Right cardiac atrium (tissue), 5 donors: ENCODE measurements around the gene MGRN1. TPM values are rescaled to one million over a fixed set of nuclear protein-coding genes. Genes with fewer than 3 reads are reported as not detected.
"Not testable (repeated sequence)": the region's sequence is repeated elsewhere in the genome, so short reads cannot be mapped to it uniquely, and the experiment has no call there.

Experiments used
- ATAC-seq, 2 donors: fragments of 200-7000 bp; cut with Tn5 transposase; one replicate each; pipeline versions ENCODE4 v1.8.0 to v1.9.1; 2020; ENCODE audit warnings: moderate library complexity in 2 of 2, mild to moderate bottlenecking in 1 of 2
- DNase-seq, 3 donors: peaks; one replicate each; pipeline ENCODE4 v3.0.0-alpha.2; 2020
- H3K27ac ChIP-seq: one replicate; pipeline ENCODE4 v1.5.1; 2013; ENCODE audit warnings: mild to moderate bottlenecking, low read length, control low read depth, moderate library complexity
- H3K27me3 ChIP-seq: one replicate; pipeline ENCODE4 v1.6.1; 2013; ENCODE audit not compliant: control insufficient read depth, insufficient read depth
- H3K4me1 ChIP-seq: one replicate; pipeline ENCODE4 v1.6.1; 2013; ENCODE audit warnings: low read length; ENCODE audit not compliant: control insufficient read depth, insufficient read depth
- H3K4me3 ChIP-seq: one replicate; pipeline ENCODE4 v1.5.1; 2013; ENCODE audit warnings: low read length, control low read depth
- H3K9me3 ChIP-seq: one replicate; pipeline ENCODE4 v1.6.1; 2013; ENCODE audit warnings: low read length; ENCODE audit not compliant: control insufficient read depth
- WGBS: extraction: QIAGEN DNeasy Blood & Tissue Kit; methylation state at CpG from one replicate; pipeline ENCODE4 v1.1.7; 2013; 5-methylcytosine and 5-hydroxymethylcytosine counted together
- intact Hi-C, 4 donors: fragments of 100-400 bp; cut with DNase I; formaldehyde crosslinking; loops; one replicate each; pipeline versions ENCODE4 v1.11.0 to v1.14.0; 2022 to 2023
- polyA plus RNA-seq: library from polyadenylated mRNA; stranded (reverse); fragments of 200-250 nt; gene quantifications from one replicate; pipeline ENCODE4 v1.2.3, GENCODE V29; 2013
- total RNA-seq, 4 donors: library from RNA; stranded (reverse); fragmentation: NEBNext Ultra II Directional; extraction: Animal tissue kit (Norgen Biotek cat#: 25700); gene quantifications; one replicate each; pipeline ENCODE4 v1.2.1, GENCODE V29; 2021
- donor health status: healthy with polysubstance abuse.
- donor health status: DM: no; HTN: yes; CAD: no.
- donor health status: DM: no; HTN: no; CAD: no.
- donor health status: DM: no; HTN: yes; CAD: no; lungs with severe emphysema.
- donor health status: DM: yes; HTN: yes; CAD: no.

The MGRN1 gene
- total and polyA plus RNA-seq, 5 donors: 22.0 to 49.9 (median 39.9) TPM

DNA sequence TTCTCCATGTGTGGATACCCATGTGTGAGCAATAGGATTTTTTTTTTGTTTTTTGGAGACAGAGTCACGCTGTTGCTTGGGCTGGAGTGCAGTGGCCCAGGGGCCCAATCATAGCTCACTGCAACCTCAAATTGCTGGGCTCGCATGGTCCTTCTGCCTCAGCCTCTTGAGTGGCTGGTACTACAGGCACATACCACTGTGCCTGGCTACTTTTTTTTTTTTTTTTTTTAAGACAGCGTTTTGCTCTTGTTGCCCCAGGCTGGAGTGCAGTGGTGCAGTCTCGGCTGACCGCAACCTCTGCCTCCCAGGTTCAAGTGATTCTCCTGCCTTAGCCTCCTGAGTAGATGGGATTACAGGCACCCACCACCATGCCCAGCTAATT is 16.7 kb downstream of the MGRN1 start:
- Histone ChIP-seq H3K4me1 (no peaks in the 10 kb centered on the region), H3K27ac (no peak overlapping the region), H3K27me3 (no peaks in the 10 kb centered on the region), H3K4me3 (no peak overlapping the region), H3K9me3 (no peaks in the 10 kb centered on the region)
- intact Hi-C loops: no loop called here
- ATAC-seq (no peak), DNase-seq (no peak)
- 89% methylated on average over 5 of the region's 5 CpGs for WGBS

DNA sequence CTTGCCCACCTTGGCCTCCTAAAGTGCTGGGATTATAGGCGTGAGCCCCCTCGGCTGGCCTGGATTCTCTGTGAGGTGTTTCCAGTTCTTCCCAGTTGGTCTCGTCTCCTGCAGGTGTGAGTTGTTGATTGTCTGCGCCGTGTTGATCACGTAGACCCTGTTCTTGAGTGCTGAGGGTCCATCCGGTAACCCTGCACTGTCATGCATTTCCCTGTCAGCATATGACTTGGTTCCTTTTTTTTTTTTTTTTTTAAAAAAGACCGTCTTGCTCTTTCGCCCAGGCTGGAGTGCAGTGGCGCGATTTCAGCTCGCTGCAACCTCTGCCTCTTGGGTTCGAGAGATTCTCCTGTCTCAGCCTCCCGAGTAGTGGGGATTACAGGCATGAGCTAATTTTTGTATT is 17.3 kb downstream of the MGRN1 start:
- intact Hi-C loops: no loop called here
- DNase-seq: peak in 1 of 3 donors; percentile 43
- H3K27me3 ChIP-seq: no peaks in the 10 kb centered on the region
- no peaks in the 10 kb centered on the region for H3K4me1 ChIP-seq
- 82% methylated on average over 14 of the region's 14 CpGs for WGBS
- no peaks in the 10 kb centered on the region for H3K9me3 ChIP-seq
- ATAC-seq: no peak
- H3K27ac ChIP-seq: no peak overlapping the region
- H3K4me3 ChIP-seq: no peak overlapping the region

- 95% methylated on average over 22 of the region's 22 CpGs for WGBS
- ATAC-seq: peak in 1 of 2 donors; percentile 9
- peak in 2 of 3 donors; percentile 46 to 61 for DNase-seq
These were observed 22.4 kb downstream of the MGRN1 start for GRCh38 chr16:4646773-4647643.

DNA sequence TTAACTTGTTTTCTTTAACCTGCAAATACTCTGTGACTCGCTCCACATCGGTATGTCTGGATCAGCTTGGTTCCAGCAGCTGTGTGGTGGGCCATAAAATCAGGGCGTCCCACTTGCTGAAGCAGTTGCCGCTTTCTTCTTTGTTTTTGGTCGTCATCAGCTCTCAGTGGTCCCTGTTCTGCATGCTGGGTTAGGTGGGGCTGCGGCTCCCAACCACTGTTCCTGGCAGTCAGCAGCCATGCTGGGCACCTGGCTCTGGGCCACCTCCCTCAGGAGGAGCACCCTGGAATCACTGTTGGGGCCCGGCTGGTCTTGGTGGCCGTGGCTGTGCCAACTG is 23.0 kb downstream of the MGRN1 start:
- Histone ChIP-seq H3K27ac (no peak overlapping the region), H3K4me1 (no peaks in the 10 kb centered on the region), H3K4me3 (no peak overlapping the region), H3K9me3 (no peaks in the 10 kb centered on the region), H3K27me3 (no peaks in the 10 kb centered on the region)
- DNase-seq: peak in 1 of 3 donors; percentile 48
- ATAC-seq: no peak
- 98% methylated on average over 8 of the region's 8 CpGs for WGBS
- intact Hi-C loops: no loop called here

More at GRCh38 chr16:4646773-4647643, 22.4 kb downstream of the MGRN1 start:
- no peak overlapping the region for H3K27ac ChIP-seq
- intact Hi-C loops: no loop called here
- H3K4me1 ChIP-seq: no peaks in the 10 kb centered on the region
- no peaks in the 10 kb centered on the region for H3K27me3 ChIP-seq
- H3K4me3 ChIP-seq: no peak overlapping the region
- no peaks in the 10 kb centered on the region for H3K9me3 ChIP-seq

- Histone ChIP-seq H3K9me3 (no peaks in the 10 kb centered on the region), H3K27me3 (no peaks in the 10 kb centered on the region), H3K27ac (no peak overlapping the region), H3K4me3 (no peak overlapping the region), H3K4me1 (no peaks in the 10 kb centered on the region)
- intact Hi-C loops: no loop called here
- ATAC-seq (peak in 1 of 2 donors; percentile 17), DNase-seq (peak in 2 of 3 donors; percentile 46 to 50)
- WGBS: 93% methylated on average over 13 of the region's 13 CpGs
These were observed 24.3 kb downstream of the MGRN1 start for GRCh38 chr16:4648917-4649316.

DNA sequence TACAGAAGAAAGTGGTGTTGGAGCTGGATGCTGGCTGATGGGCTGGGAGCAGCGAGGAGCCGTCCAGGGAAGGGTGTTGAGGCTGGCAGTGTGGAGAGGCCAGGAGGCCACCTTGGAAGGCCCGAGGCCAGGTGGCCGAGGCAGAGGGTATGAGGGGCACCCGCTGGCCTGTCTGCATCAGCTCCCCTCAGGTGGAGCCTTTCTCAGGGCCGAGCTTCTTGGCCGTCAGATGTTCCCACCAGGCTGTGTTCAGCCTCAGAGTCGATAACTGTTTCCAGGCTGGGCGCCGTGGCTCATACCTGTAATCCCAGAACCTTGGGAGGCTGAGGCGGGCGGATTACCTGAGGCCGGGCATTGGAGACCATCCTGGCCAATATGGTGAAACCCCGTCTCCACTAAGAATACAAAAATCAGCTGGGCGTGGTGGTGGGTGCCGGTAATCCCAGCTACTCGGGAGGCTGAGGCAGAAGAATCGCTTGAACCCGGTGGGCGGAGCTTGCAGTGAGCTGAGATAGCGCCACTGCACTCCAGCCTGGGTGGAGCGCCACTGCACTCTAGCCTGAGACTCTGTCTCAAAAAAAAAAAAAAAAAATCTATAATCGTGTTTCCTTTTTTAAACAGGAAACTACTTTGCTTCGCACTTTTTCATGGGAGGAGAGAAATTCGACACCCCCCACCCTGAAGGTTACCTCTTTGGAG is 25.3 kb downstream of the MGRN1 start:
- Histone ChIP-seq H3K27me3 (no peaks in the 10 kb centered on the region), H3K27ac (no peak overlapping the region), H3K4me3 (no peak overlapping the region), H3K4me1 (no peaks in the 10 kb centered on the region), H3K9me3 (no peaks in the 10 kb centered on the region)
- DNase-seq: peak in 2 of 3 donors; percentile 47 to 59
- no peak for ATAC-seq
- intact Hi-C loops: no loop called here
- 90% methylated on average over 25 of the region's 25 CpGs for WGBS

DNA sequence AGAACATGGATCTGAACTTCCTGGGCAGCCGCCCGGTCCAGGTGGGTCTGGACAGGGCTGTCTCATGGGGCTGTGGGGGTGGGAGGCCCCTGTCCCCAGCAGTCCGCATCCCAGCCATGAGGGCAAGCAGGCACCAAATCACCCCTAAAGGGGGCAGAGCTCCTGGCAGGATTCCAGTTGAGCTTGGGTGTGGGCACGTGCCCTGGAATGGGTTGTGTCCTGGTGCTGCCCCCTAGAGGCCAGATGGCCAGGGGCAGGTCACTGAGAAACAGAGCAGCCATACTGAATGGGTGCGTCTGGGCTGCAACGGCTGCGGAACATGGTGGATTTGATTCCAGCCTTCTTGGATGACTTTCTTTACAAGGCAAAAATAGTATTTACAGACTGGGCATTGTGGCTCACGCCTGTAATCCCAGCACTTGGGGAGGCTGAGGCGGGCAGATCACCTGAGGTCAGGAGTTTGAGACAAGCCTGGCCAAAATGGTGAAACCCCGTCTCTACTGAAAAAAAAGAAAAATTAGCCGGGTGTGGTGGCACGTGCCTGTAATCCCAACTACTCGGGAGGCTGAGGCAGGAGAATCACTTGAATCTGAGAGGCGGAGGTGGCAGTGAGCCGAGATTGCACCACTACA is 25.9 kb downstream of the MGRN1 start:
- H3K27ac ChIP-seq, intact Hi-C loops, H3K9me3 ChIP-seq, H3K4me1 ChIP-seq, H3K27me3 ChIP-seq, H3K4me3 ChIP-seq: not testable (repeated sequence)
- ATAC-seq: peak in 1 of 2 donors; percentile 30
- 90% methylated on average over 15 of the region's 15 CpGs for WGBS
- peak; percentile 44 to 85 (median 78) for DNase-seq

GRCh38 chr16:4651827-4652226 is 27.2 kb downstream of the MGRN1 start:
- Histone ChIP-seq H3K27ac (no peak overlapping the region), H3K9me3 (no peaks in the 10 kb centered on the region), H3K27me3 (no peaks in the 10 kb centered on the region), H3K4me1 (no peaks in the 10 kb centered on the region), H3K4me3 (no peak overlapping the region)
- peak in 1 of 3 donors; percentile 40 for DNase-seq
- intact Hi-C loops: no loop called here
- WGBS: 93% methylated on average over 13 of the region's 13 CpGs
- ATAC-seq: no peak

GRCh38 chr16:4652561-4652960 is 27.9 kb downstream of the MGRN1 start:
- intact Hi-C loops: no loop called here
- Histone ChIP-seq H3K9me3 (no peaks in the 10 kb centered on the region), H3K4me3 (no peak overlapping the region), H3K27me3 (no peaks in the 10 kb centered on the region), H3K27ac (no peak overlapping the region), H3K4me1 (no peaks in the 10 kb centered on the region)
- ATAC-seq (no peak), DNase-seq (peak in 1 of 3 donors; percentile 48)
- WGBS: 94% methylated on average over 25 of the region's 25 CpGs

DNA sequence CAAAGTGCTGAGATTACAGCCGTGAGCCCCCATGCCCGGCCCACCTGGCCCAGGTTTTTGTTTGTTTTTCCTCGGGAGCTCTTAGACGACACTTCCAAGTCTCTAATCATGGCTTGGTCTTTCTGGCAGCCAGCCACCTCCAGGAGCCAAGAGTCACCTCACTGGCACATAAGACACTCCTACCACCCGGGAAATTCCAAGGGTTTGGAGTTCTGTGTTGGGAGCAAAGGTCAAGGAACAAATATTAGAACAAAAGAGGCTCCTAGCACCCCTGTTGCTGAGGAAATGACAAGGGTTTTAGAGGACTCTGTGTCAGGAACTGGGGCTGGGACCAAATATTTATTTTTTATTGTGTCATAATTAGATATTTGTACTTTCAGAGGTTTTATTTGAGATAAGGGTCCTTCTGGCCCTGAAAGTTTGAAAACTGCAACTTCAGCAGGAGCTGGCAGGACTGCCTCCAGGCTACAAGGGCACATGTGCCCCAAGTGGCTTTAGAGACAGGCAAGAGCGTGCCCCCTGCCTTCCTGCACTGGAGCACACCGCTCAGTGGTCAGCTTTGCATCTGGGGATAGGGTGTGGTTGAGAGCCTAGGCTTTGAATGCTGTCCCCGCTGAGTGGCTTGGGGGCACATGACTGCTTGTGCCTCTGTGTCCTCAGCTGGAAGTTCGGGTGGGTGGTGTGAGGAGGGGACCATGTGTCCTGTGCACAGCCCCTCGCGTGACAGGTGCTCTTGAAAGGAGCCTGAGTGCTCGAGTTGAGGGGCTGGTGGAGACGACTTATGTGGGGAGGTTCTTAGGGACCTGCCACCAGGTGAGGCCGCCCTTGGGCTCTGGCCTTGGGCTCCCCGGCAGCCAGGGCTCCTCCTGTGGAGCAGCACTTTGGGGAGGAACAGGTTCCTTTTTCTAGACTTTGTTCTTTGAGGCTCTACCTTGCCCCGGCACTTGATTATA is 29.7 kb downstream of the MGRN1 start:
- no peaks in the 10 kb centered on the region for H3K27me3 ChIP-seq
- H3K27ac ChIP-seq: no peak overlapping the region
- WGBS: 83% methylated on average over 16 of the region's 16 CpGs
- no peaks in the 10 kb centered on the region for H3K4me1 ChIP-seq
- DNase-seq (peak in 1 of 3 donors; percentile 41), ATAC-seq (no peak)
- H3K9me3 ChIP-seq: no peaks in the 10 kb centered on the region
- intact Hi-C loops: no loop called here
- H3K4me3 ChIP-seq: no peak overlapping the region
